CD4-positive, alpha-beta T cell (primary cell): ENCODE data around the gene GPR183. TPM values are rescaled to one million over a fixed set of nuclear protein-coding genes. Genes with fewer than 3 reads are reported as not detected.
A peak's percentile ranks its signal among the peaks of the same experiment; 100 is the strongest.

Source experiments
- ATAC-seq: fragments of 200-7000 bp; cut with Tn5 transposase; one replicate; pipeline ENCODE4 v1.10.0; 2022; ENCODE audit warnings: mild to moderate bottlenecking; ENCODE audit not compliant: poor library complexity
- CTCF ChIA-PET: fragments of 350-600 bp; sonication (Branson Sonifier 250); formaldehyde crosslinking; loops from one replicate; lab custom pipeline; 2021; ENCODE audit warnings: antibody characterized with exemption, inconsistent platforms; lab: Charles Lee
- POLR2A ChIA-PET: fragments of 350-600 bp; sonication (Branson Sonifier 250); formaldehyde crosslinking; loops from one replicate; lab custom pipeline; 2021; ENCODE audit warnings: antibody characterized with exemption, inconsistent platforms; lab: Charles Lee
- DNase-seq, 14 experiments: peaks; one replicate each; pipeline ENCODE4 v3.0.0-alpha.2; 2013 to 2020; ENCODE audit warnings: mixed read lengths in 2 of 14
- H3K27ac ChIP-seq, 2 donors: one replicate each; pipeline versions ENCODE4 v1.5.1 to v1.7.0; 2013; ENCODE audit warnings: low read length in 2 of 2, low read depth in 1 of 2, mild to moderate bottlenecking in 1 of 2
- H3K27me3 ChIP-seq, 2 experiments: 1 replicate in 1 of 2; 2 replicates in 1 of 2; pipeline versions ENCODE4 v1.6.1 to v1.7.0; 2013; ENCODE audit warnings: low read length in 2 of 2, control low read depth in 1 of 2, mild to moderate bottlenecking in 1 of 2, moderate library complexity in 1 of 2; ENCODE audit not compliant: insufficient read depth in 2 of 2, control insufficient read depth in 1 of 2
- H3K36me3 ChIP-seq: one replicate; pipeline ENCODE4 v1.6.1; 2013; ENCODE audit warnings: low read length, control low read depth; ENCODE audit not compliant: insufficient read depth
- H3K4me1 ChIP-seq: one replicate; pipeline ENCODE4 v1.6.1; 2013; ENCODE audit warnings: low read length, control low read depth; ENCODE audit not compliant: insufficient read depth
- H3K4me3 ChIP-seq: one replicate; pipeline ENCODE4 v1.5.1; 2013; ENCODE audit warnings: mild to moderate bottlenecking, low read length, moderate library complexity
- H3K9me3 ChIP-seq, 2 experiments: 1 replicate in 1 of 2; 2 replicates in 1 of 2; pipeline versions ENCODE4 v1.6.1 to v1.7.0; 2013; ENCODE audit warnings: low read length in 2 of 2, mild to moderate bottlenecking in 2 of 2, control low read depth in 1 of 2, moderate library complexity in 1 of 2; ENCODE audit not compliant: control insufficient read depth in 1 of 2, insufficient read depth in 1 of 2
- H3K27ac Mint-ChIP-seq: one replicate; pipeline ENCODE4 v1.8.0; 2020; ENCODE audit warnings: mixed read lengths
- H3K27me3 Mint-ChIP-seq: one replicate; pipeline ENCODE4 v1.8.0; 2021; ENCODE audit warnings: mixed read lengths
- H3K36me3 Mint-ChIP-seq: one replicate; pipeline ENCODE4 v1.8.0; 2021; ENCODE audit warnings: low read depth, mixed read lengths
- H3K4me1 Mint-ChIP-seq: one replicate; pipeline ENCODE4 v1.8.0; 2021; ENCODE audit warnings: low read depth, mixed read lengths
- H3K4me3 Mint-ChIP-seq: one replicate; pipeline ENCODE4 v1.8.0; 2020; ENCODE audit warnings: mild to moderate bottlenecking, mixed read lengths
- H3K9me3 Mint-ChIP-seq: one replicate; pipeline ENCODE4 v1.8.0; 2020; ENCODE audit warnings: mixed read lengths
- intact Hi-C, 2 experiments: fragments of 100-400 bp; cut with DNase I in 1 of 2; cut with micrococcal nuclease in 1 of 2; formaldehyde crosslinking; loops; one replicate each; pipeline versions ENCODE4 v1.15.1 to v1.9.0; 2023 to 2025; cut with DNase I, micrococcal nuclease
- total RNA-seq, 174 experiments: library from RNA in 2 of 174; stranded (reverse) in 2 of 174; gene quantifications; one replicate each; pipeline ENCODE4 v1.2.3 and lab custom pipeline; 2021 to 2026
- TF ChIP-seq, protein P1 (sequence below): fragments of 200-600 bp; IDR thresholded peaks from one replicate; pipeline ENCODE4 v1.8.0; 2022; ENCODE audit warnings: antibody characterized with exemption, mild to moderate bottlenecking

Gene GPR183
- total RNA-seq, 2 experiments from 2014 or later: 330 to 337 TPM

DNA sequence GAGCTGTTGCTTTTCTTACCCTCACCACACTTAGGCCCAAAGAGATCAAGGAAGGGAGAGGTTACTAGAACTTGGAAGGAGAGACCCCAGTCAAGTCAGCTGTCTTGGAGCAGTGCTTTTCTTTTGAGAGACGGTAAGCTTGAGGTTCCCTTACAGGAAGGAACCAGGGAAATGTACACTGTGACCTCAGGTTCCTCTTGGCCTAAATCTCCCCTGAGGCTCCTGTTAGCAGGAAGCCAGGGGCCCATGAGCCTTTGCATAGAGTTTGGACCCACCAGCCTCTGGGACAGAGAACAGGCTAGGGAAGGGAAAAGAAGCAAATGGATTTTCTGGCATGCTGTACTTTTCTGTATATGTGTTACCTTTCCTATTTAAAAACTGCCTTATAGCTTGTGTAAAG, 43.1 kb downstream of the GPR183 start:
- DNase-seq (peak in 3 of 14 experiments; percentile 48 to 63 (median 51)), ATAC-seq (no peak)
- Mint-ChIP-seq H3K4me1 (peaks cover 77% of the 10 kb centered on the region), H3K27ac (peak overlapping the region; percentile 81), H3K4me3 (peak overlapping the region; percentile 34), H3K36me3 (peaks cover 30% of the 10 kb centered on the region), H3K9me3 (no peaks in the 10 kb centered on the region), H3K27me3 (no peaks in the 10 kb centered on the region)
- intact Hi-C loops: loop anchor here in 1 of 2 experiments (10.0 kb wide), 1 partner anchor 341 kb away; the partner anchor contains the start of gene CLYBL
- CTCF ChIA-PET: interaction anchor here (0.6 to 10.2 kb wide), 4 partner anchors 63 to 173 kb away, joined by 3 to 150 read pairs (median 18); partner anchors contain the start of gene UBAC2
- Histone ChIP-seq H3K9me3 (no peaks in the 10 kb centered on the region), H3K4me3 (no peak overlapping the region), H3K27me3 (no peaks in the 10 kb centered on the region), H3K27ac (peak overlapping the region in 1 of 2 donors; percentile 26), H3K36me3 (peaks cover 44% of the 10 kb centered on the region), H3K4me1 (peaks cover 32% of the 10 kb centered on the region)
- POLR2A ChIA-PET: interaction anchor here (0.6 to 3.1 kb wide), 9 partner anchors 19 to 88 kb away, joined by 3 to 45 read pairs (median 5); partner anchors contain the start of gene UBAC2
- TF ChIP-seq, protein P1, sequence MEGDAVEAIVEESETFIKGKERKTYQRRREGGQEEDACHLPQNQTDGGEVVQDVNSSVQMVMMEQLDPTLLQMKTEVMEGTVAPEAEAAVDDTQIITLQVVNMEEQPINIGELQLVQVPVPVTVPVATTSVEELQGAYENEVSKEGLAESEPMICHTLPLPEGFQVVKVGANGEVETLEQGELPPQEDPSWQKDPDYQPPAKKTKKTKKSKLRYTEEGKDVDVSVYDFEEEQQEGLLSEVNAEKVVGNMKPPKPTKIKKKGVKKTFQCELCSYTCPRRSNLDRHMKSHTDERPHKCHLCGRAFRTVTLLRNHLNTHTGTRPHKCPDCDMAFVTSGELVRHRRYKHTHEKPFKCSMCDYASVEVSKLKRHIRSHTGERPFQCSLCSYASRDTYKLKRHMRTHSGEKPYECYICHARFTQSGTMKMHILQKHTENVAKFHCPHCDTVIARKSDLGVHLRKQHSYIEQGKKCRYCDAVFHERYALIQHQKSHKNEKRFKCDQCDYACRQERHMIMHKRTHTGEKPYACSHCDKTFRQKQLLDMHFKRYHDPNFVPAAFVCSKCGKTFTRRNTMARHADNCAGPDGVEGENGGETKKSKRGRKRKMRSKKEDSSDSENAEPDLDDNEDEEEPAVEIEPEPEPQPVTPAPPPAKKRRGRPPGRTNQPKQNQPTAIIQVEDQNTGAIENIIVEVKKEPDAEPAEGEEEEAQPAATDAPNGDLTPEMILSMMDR: no peak

DNA sequence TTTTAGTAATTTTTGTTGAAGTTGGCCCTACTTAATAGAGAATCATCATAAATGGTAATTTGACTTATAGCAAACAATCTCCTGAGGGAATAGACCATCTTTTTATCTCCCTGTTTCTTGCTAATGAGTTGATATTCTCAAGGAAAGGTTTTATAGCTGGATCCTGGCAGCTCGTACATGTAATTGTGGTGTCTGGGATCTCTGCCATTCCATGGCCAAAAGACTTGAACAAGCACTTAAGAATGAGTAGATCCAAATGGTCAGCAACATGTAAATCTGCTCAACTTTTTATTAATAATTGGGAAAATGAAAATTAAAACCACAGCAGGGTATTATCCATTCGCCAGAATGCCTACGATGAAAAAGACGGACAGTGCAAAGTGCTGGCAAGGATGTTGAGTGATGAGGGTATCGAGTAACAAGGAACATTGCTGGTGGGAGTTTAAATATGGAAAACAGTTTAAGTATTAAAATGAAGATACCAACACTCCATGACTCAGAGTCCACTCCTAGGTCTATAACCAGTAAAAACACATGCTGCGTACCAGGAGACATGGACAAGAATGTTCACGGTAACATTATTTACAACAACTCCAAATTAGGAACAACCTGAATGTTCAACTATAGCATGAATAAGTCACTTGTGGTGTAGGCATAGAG, 43.9 kb downstream of the GPR183 start:
- ChIA-PET CTCF (interaction anchor here (0.7 to 10.2 kb wide), 4 partner anchors 62 to 174 kb away, joined by 3 to 150 read pairs (median 18); partner anchors contain the start of gene UBAC2), POLR2A (interaction anchor here (0.9 to 3.1 kb wide), 9 partner anchors 19 to 87 kb away, joined by 3 to 45 read pairs (median 5); partner anchors contain the start of gene UBAC2)
- TF ChIP-seq, protein P1: no peak
- Mint-ChIP-seq H3K27ac (peak overlapping the region; percentile 81), H3K36me3 (peaks cover 28% of the 10 kb centered on the region), H3K27me3 (no peaks in the 10 kb centered on the region), H3K4me3 (peak overlapping the region; percentile 34), H3K4me1 (peaks cover 80% of the 10 kb centered on the region), H3K9me3 (no peaks in the 10 kb centered on the region)
- H3K4me1 ChIP-seq: peaks cover 32% of the 10 kb centered on the region
- H3K27ac ChIP-seq: no peak overlapping the region
- no peaks in the 10 kb centered on the region for H3K9me3 ChIP-seq
- DNase-seq: no peak
- H3K27me3 ChIP-seq: no peaks in the 10 kb centered on the region
- H3K36me3 ChIP-seq: peaks cover 37% of the 10 kb centered on the region
- ATAC-seq: no peak
- intact Hi-C loops: loop anchor here in 1 of 2 experiments (10.0 kb wide), 1 partner anchor 342 kb away; the partner anchor contains the start of gene CLYBL
- no peak overlapping the region for H3K4me3 ChIP-seq

DNA sequence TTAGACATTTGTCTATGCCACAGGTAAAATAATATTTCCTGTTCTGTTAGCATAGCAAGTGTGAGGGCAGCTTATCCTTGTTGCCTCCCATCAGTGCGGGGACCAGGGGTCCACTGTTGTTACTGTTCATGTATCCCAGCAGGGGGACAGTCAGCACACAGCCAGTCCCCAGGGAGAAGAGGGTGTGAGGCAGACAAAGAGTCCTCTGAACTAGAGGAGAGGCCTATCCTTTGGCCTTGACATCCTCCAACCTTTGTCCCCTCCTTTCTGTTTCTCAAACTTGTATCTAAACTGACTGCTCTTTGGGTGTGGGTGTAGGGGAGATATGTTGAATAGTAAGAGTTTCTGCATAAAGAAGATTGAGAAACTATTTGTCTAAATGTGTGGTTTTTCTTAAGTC, 46.1 kb downstream of the GPR183 start:
- Histone ChIP-seq H3K4me1 (peaks cover 32% of the 10 kb centered on the region), H3K36me3 (peaks cover 22% of the 10 kb centered on the region), H3K27ac (no peak overlapping the region), H3K4me3 (no peak overlapping the region), H3K9me3 (no peaks in the 10 kb centered on the region), H3K27me3 (no peaks in the 10 kb centered on the region)
- CTCF ChIA-PET: interaction anchor here (0.6 to 1.2 kb wide), 3 partner anchors 64 to 85 kb away, joined by 3 to 6 read pairs (median 3); no protein-coding TSS in a partner anchor
- intact Hi-C loops: loop anchor here in 1 of 2 experiments (10.0 kb wide), 1 partner anchor 344 kb away; the partner anchor contains the start of gene CLYBL
- POLR2A ChIA-PET: interaction anchor here (0.7 to 6.4 kb wide), 6 partner anchors 42 to 159 kb away, joined by 3 to 76 read pairs (median 4); partner anchors contain the start of gene UBAC2
- Mint-ChIP-seq H3K27me3 (no peaks in the 10 kb centered on the region), H3K27ac (peak overlapping the region; percentile 81), H3K4me1 (peaks cover 86% of the 10 kb centered on the region), H3K36me3 (peaks cover 31% of the 10 kb centered on the region), H3K4me3 (no peak overlapping the region), H3K9me3 (no peaks in the 10 kb centered on the region)
- ATAC-seq (no peak), DNase-seq (no peak)
- TF ChIP-seq, protein P1: no peak
